Body of pancreas (tissue), 4 donors: Measurements from ENCODE around the gene CST6. TPM values are rescaled to one million over a fixed set of nuclear protein-coding genes. Genes with fewer than 3 reads are reported as not detected.
A peak's percentile ranks its signal among the peaks of the same experiment; 100 is the strongest.
"Not testable (repeated sequence)": the region's sequence is repeated elsewhere in the genome, so short reads cannot be mapped to it uniquely, and the experiment has no call there.

Experiments
- ATAC-seq: fragments of 150-250 bp; one replicate; pipeline ENCODE4 v1.9.1; 2016
- DNase-seq, 4 donors: peaks; one replicate each; pipeline ENCODE4 v3.0.0-alpha.2; 2019
- H3K27ac ChIP-seq, 4 donors: fragments of 200-600 bp; sonication (generic); 1 replicate in 3 of 4; 2 replicates in 1 of 4; pipeline versions ENCODE4 v1.5.1 to v1.6.1; 2016 to 2019; ENCODE audit warnings: mild to moderate bottlenecking in 1 of 4, mixed read lengths in 1 of 4, moderate library complexity in 1 of 4
- H3K27me3 ChIP-seq, 2 donors: fragments of 200-600 bp; sonication (generic); one replicate each; pipeline ENCODE4 v1.6.0; 2016; ENCODE audit warnings: mild to moderate bottlenecking in 1 of 2
- H3K36me3 ChIP-seq, 2 donors: fragments of 200-600 bp; sonication (generic); replicated peaks in 1 of 2; 2 replicates each; pipeline ENCODE4 v1.5.1; 2016; ENCODE audit warnings: low read depth in 2 of 2; ENCODE audit not compliant: insufficient read depth in 1 of 2
- H3K4me1 ChIP-seq: fragments of 200-600 bp; sonication (generic); one replicate; pipeline ENCODE4 v1.6.0; 2016
- H3K4me3 ChIP-seq, 2 donors: fragments of 200-600 bp; sonication (generic); 1 replicate in 1 of 2; 2 replicates in 1 of 2; pipeline ENCODE4 v1.5.1; 2016 to 2019
- H3K9me3 ChIP-seq, 3 donors: fragments of 200-600 bp; sonication (generic); 1 replicate in 2 of 3; 2 replicates in 1 of 3; pipeline ENCODE4 v1.5.1; 2016
- CTCF ChIP-seq, 7 experiments: fragments of 450-650 bp in 4 of 7; fragments of 200-600 bp in 3 of 7; sonication (generic) in 3 of 7; IDR thresholded peaks; one replicate each; pipeline ENCODE4 v1.5.1; 2016 to 2019; ENCODE audit warnings: antibody characterized with exemption in 7 of 7
- POLR2A ChIP-seq, 3 donors: fragments of 450-650 bp; IDR thresholded peaks; one replicate each; pipeline ENCODE4 v1.6.1; 2016; ENCODE audit warnings: antibody characterized with exemption in 3 of 3, mild to moderate bottlenecking in 2 of 3
- WGBS, 2 donors: methylation state at CpG; one replicate each; pipeline ENCODE4 v1.1.5; 2017; 5-methylcytosine and 5-hydroxymethylcytosine counted together
- intact Hi-C: fragments of 100-400 bp; cut with DNase I; formaldehyde crosslinking; loops from one replicate; pipeline ENCODE4 v1.15.1; 2023
- total RNA-seq, 2 donors: library from RNA; depleted of rRNA; stranded (reverse); fragments of >200 nt; gene quantifications; one replicate each; pipeline ENCODE4 v1.1.0, GENCODE V29; 2016

Gene CST6
- total RNA-seq, 2 donors from 2014 or later = not detected

GRCh38 chr11:66020618-66021357 is 9.0 kb downstream of the CST6 start:
- Histone ChIP-seq H3K4me3 (no peak overlapping the region), H3K4me1 (peaks cover 11% of the 10 kb centered on the region), H3K9me3 (no peaks in the 10 kb centered on the region), H3K27me3 (no peaks in the 10 kb centered on the region), H3K27ac (no peak overlapping the region), H3K36me3 (no peaks in the 10 kb centered on the region)
- intact Hi-C loops = no loop called here
- DNase-seq (peak in 1 of 4 donors; percentile 54), ATAC-seq (no peak)
- WGBS, 2 donors = 75 to 81% methylated on average over 10 to 25 of the region's 25 CpGs
- no peak for TF ChIP-seq POLR2A (IDR thresholded peaks at IDR 0.05)
- TF ChIP-seq CTCF (IDR thresholded peaks at IDR 0.05) = no peak

- Histone ChIP-seq H3K27ac (no peak overlapping the region), H3K36me3 (no peaks in the 10 kb centered on the region), H3K27me3 (no peaks in the 10 kb centered on the region), H3K9me3 (no peaks in the 10 kb centered on the region), H3K4me1 (peaks cover 11% of the 10 kb centered on the region), H3K4me3 (no peak overlapping the region)
- WGBS, 2 donors = 21 to 25% methylated on average over 18 to 39 of the region's 46 CpGs
- DNase-seq (peak; percentile 66 to 82 (median 74)), ATAC-seq (peak; percentile 89)
- intact Hi-C loops = no loop called here
- peak; percentile 86 to 96 (median 89) for TF ChIP-seq CTCF (IDR thresholded peaks at IDR 0.05)
- no peak for TF ChIP-seq POLR2A (IDR thresholded peaks at IDR 0.05)
These were observed 10.8 kb downstream of the CST6 start for GRCh38 chr11:66022401-66023185.

GRCh38 chr11:66023186-66023440 is 11.3 kb downstream of the CST6 start:
- H3K27me3 ChIP-seq, intact Hi-C loops, H3K9me3 ChIP-seq, ATAC-seq, H3K4me3 ChIP-seq, H3K27ac ChIP-seq, H3K36me3 ChIP-seq, DNase-seq: not testable (repeated sequence)
- peaks cover 11% of the 10 kb centered on the region for H3K4me1 ChIP-seq
- 66 to 67% methylated on average over 5 of the region's 5 CpGs for WGBS, 2 donors

- TF ChIP-seq CTCF (IDR thresholded peaks at IDR 0.05) (no peak), POLR2A (IDR thresholded peaks at IDR 0.05) (no peak)
- Histone ChIP-seq H3K4me3 (no peak within 1 kb of the TSS), H3K27ac (no peak within 1 kb of the TSS), H3K4me1 (peaks cover 11% of the 10 kb centered on the region), H3K27me3 (no peaks in the 10 kb centered on the region), H3K36me3 (no peaks in the 10 kb centered on the region), H3K9me3 (no peaks in the 10 kb centered on the region)
- no peak for ATAC-seq
- intact Hi-C loops = no loop called here
- 84 to 90% methylated on average over 13 to 18 of the region's 18 CpGs for WGBS, 2 donors
- DNase-seq = no peak
These were observed 14.3 kb downstream of the CST6 start, which contains the start of gene CATSPER1 for GRCh38 chr11:66026017-66026529. TSS of gene CATSPER1 (minus strand) at chr11:66026479. CDS start at chr11:66026379, 100 bp downstream.

- 76 to 80% methylated on average over 8 of the region's 8 CpGs for WGBS, 2 donors
- H3K4me1 ChIP-seq = peaks cover 4% of the 10 kb centered on the region
- no peak for DNase-seq
These were observed 21.3 kb downstream of the CST6 start for GRCh38 chr11:66032957-66033735.

More at GRCh38 chr11:66032957-66033735, 21.3 kb downstream of the CST6 start:
- intact Hi-C loops = no loop called here
- ATAC-seq = no peak
- Histone ChIP-seq H3K9me3 (no peaks in the 10 kb centered on the region), H3K36me3 (no peaks in the 10 kb centered on the region), H3K4me3 (no peak overlapping the region), H3K27me3 (no peaks in the 10 kb centered on the region), H3K27ac (no peak overlapping the region)
- no peak for TF ChIP-seq CTCF (IDR thresholded peaks at IDR 0.05)
- TF ChIP-seq POLR2A (IDR thresholded peaks at IDR 0.05) = no peak
